Dermis microvascular lymphatic vessel endothelial cell (primary cell): ENCODE data around the gene GATA6. TPM values are rescaled to one million over a fixed set of nuclear protein-coding genes. Genes with fewer than 3 reads are reported as not detected.
"Not testable (repeated sequence)": the region's sequence is repeated elsewhere in the genome, so short reads cannot be mapped to it uniquely, and the experiment has no call there.

ENCODE experiments used
- DNase-seq, 2 donors: peaks; one replicate each; pipeline versions ENCODE4 v3.0.0 to v3.0.0-alpha.2; 2010; ENCODE audit warnings: low read depth in 2 of 2
- total RNA-seq: library from RNA; depleted of rRNA; stranded (reverse); fragments of >200 nt; gene quantifications from 2 replicates; pipeline ENCODE4 v1.2.1, GENCODE V29; 2014

The GATA6 gene
- total RNA-seq, 1 donor from 2014 or later = 0.13 TPM

- no peak for DNase-seq
Observed at GRCh38 chr18:22204214-22204536, 34.8 kb downstream of the GATA6 start.

GRCh38 chr18:22204996-22205395 lies 35.6 kb downstream of the GATA6 start:
- no peak for DNase-seq

DNA sequence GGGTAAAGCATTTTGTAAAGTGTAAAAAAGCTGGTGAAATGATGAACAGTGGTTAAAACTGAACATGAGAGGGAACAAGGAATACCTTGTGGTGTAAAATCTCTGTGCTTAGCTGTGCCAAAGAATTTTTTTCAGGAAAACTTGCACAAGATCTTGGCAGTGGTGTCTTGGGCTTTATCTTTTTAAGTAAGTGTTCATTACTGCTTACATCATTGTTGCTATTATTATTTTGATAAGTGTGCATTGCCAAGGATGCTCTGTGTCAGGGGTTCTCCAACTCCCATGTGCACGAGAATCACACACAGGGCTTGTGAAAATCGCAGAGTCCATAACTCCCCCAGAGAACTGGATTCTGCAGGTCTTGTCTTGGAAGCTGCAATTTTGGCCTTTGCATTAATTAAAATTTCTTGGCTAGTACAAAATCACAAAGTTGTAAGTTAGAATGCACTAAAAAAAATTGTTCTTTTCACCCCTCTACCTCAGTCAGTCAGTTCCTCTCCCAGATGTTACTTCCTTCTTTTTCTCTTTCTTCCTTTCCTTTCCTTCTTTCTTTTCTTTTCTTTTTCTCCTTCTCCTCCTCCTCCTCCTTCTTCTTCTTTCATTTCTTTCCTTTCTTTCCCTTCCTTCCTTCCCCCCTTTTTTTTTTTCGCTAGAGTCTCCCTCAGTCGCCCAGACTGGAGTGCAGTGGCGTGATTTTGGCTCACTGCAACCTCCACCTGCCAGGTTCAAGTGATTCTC lies 37.8 kb downstream of the GATA6 start:
- no peak for DNase-seq

DNA sequence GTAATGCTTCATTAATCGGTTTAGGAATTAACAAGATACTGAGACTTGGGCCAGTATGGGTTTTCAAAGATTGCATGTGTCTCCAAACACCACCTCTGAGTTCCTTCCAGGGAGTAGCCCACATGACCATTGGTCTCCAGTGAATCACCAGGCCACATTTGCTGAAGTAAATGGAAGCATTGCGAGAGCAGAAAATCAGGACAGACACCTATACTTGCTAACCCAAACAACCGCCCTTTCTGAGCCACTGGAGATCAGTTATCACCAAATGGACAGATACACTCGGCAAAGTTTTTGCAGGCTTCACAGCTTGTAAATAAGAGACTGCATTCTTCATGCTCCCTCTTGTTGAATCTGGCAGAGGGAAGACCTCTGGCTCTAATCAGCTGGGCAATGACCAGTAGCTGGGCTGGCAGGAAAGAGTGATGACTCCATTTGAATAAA lies 40.9 kb downstream of the GATA6 start:
- DNase-seq = peak in 1 of 2 donors; percentile 12

GRCh38 chr18:22211657-22212056 lies 42.3 kb downstream of the GATA6 start:
- DNase-seq = no peak

DNA sequence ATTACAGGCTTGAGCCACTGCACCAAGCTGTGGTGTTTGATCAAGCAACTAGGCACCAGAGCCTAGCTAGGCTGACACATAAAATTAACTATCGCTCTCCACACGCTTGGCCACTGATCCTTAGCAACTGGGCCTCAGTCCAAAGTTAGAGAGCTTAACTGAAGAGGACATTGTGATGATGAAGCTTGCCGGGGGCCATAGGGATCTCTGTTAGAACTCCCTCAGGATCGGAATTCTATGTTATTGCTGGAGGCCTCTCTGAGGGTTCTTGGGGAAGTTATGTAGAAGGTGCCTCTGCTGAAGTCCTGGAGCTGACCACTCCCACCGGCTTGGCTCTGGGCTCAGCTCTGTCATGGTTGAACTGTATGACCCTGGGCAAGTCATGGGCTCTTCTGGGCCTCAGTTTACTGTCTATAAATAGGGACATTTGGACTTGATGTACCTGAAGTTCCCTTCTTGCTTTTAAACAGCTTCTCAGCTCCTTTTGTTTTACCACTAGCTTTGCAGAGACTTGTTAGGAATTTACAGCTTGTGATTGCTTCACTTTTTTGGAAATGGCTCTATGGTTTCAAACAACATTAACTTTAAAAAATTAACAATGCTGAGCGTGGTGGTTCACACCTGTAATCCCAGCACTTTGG lies 44.1 kb downstream of the GATA6 start:
- no peak for DNase-seq

- DNase-seq = peak; percentile 50 to 76
Observed at GRCh38 chr18:22214731-22215528, 45.5 kb downstream of the GATA6 start.

DNA sequence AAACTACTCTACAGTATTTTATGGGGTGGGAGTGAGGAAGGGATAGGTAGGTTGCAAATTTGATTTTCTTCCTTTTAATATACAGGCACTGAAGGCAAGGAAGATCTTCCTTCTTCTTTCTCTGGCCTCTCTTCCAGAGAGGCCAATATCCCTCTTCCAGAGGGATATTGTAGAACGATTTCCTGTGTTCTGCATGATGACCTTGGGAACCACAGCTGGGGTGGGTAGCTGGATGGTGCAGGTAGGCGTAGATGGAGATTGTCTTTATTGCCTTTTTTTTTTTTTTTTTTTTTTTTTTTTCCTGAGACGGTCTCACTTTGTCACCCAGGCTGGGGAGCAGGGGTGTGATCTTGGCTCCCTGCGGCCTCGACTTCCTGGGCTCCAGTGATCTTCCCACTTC lies 49.4 kb downstream of the GATA6 start:
- DNase-seq = no peak

DNA sequence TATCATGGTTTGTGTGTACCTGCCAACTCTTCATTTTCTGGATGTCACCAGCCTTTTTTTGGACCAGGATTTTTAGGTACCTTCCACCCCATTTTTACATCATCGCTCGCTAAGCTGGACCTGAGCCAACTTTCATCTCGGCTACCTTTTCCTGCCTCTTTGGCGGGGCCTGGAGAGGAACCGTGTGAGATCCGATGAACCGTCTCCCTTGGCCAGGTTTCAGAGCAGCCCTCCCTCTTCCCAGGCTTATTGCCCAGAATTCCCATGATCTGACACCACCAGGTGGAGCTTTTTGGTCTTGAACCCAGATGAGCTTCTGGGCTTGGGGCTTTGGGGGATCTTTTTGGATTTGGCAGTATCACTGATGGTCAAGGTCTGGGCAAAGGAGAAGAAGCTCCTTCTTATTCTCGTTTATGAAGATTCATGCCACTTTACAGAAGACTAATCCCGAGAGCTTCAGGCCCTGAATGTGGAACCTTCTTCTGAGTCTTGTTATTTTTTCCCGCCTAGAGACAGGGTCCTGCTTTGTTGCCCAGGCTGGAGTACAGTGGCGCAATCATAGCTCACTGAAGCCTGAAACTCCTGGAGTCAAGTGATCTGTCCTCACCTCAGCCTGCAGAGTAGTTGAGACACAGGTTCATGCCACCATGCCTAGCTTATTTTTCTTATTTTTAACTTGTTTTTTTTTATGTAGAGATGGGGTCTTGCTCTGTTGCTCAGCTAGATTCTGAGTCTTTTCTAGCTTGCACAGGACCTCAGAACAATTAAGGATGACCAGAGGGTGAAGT lies 50.4 kb downstream of the GATA6 start:
- DNase-seq = peak in 1 of 2 donors; percentile 21

DNA sequence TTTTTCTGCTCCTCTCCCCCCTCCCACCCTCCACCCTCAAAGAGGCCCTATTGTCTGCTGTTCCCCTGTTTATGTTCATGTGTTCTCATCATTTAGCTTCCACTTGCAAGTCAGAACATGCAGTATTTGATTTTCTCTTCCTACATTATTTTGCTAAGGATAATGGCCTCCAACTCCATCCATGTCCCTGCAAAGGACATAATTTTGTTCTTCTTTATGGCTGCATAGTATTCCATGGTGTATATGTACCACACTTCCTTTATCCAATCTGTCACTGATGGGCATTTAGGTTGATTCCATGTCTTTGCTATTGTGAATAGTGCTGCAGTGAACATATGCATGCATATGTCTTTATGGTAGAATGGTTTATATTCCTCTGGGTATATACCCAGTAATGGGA lies 51.2 kb downstream of the GATA6 start:
- DNase-seq = not testable (repeated sequence)

DNA sequence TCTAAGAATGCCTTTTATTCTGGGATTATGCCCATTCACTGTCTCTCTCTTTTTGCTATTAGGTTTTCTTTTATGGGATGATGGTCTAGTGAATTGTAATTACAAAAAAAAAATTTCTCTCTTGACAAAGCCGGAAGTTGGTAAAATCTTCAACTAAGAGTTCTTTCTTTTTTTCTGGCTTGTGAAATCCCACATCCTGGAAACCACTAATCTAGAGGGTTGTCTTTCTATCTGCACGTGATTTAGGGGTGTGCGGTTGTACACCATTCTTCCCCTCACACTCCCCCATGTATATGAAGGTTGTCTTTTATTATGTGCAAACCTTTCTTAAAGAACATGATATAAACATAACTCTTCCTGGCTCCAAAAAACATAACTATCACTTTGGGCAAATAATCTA lies 52.0 kb downstream of the GATA6 start:
- no peak for DNase-seq

- peak in 1 of 2 donors; percentile 74 for DNase-seq
Observed at GRCh38 chr18:22223254-22223964, 54.0 kb downstream of the GATA6 start.

DNA sequence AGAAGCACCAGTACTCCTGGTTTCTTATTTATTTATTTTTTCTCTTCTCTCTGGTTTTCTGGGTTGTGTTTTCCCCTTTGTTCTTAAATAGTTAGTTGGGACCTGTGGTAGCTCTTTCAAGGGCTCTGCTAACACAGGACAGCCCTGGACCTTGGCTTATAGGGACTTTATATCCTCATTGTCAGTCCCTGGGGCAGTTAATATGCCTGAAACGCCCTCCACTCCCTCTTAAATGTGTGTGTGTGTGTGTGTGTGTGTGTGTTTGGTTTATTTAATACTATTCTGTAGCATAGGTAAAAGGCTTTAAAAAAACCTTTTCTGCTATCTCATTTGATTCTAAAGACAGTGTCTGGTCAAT lies 54.6 kb downstream of the GATA6 start:
- DNase-seq = no peak

- no peak for DNase-seq
Observed at GRCh38 chr18:22224339-22224738, 55.0 kb downstream of the GATA6 start.

DNA sequence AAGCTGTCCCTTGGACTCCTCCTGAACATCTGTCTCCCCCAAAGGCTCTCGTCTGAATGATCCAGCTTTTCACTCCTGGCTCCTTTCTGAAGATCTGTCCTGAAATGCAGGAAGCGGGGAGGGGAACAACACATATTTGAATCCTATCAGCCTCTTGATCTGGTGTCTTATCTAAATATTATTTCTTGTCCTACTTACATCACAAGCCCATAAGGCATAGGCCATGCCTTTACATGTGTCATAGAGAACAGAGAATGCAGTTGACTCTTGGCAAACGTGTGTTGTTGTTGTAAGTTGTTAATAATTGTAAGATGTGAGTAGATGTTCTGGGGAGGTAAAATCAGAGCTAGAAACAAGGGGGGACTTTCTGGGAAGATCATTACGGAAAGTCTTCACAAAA lies 57.4 kb downstream of the GATA6 start:
- no peak for DNase-seq

GRCh38 chr18:22228976-22229375 lies 59.6 kb downstream of the GATA6 start:
- DNase-seq = no peak

DNA sequence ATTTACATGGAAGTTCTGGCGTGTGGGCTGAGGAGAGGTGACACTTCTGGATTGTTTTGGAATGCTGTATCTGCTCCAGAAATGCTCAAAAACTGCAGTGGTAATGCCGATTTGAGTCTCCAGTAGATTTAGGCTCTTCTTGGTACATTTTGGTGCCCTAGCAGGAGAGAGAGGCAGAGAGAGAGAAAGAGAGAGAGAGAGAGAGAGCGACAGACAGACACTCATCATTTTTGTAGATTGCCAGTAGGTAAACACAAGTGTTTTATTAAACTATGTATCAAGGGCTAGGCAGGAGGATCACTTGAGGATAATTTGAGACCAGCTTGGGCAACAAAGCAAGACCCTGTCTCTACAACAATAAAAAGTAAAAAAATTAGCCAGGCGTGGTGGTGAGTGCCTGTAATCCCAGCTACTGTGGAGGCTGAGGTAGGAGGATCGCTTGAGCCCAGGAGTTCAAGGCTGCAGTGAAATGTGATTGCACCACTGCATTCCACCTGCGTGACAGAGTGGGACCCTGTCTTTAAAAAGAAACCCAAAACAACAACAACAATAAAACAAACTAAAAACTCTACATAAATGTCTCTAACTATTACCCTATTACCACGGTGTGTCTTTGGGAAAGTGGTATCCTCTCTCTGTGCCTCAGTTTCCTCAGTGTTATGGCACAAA lies 60.2 kb downstream of the GATA6 start:
- no peak for DNase-seq

DNA sequence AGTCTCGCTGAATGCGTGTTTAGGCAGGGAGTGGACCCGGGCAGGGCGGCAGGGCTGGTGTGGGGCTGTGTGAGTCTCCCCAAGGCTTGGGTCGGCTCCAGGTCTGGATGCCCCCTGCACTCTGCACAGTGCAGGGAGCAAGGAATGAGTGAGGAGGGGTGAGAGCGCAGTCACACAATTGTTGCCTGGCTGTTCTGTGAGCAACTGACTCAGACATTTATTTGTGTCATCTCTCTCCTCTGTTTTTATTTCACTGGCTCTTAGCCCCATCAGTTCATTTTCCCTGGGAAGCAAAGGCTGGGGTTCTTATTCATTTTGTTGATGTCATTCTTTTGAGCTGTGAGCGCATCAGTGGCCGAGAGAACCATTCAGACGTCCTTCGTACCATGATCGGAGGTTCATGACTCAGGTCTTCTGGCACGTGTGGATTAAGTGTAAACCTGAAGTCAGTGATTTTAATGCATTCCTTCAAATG lies 61.1 kb downstream of the GATA6 start:
- no peak for DNase-seq

- DNase-seq = no peak
Observed at GRCh38 chr18:22233266-22233665, 63.9 kb downstream of the GATA6 start.

GRCh38 chr18:22238036-22238435 lies 68.6 kb downstream of the GATA6 start:
- DNase-seq = no peak
